Activated naive CD4-positive, alpha-beta T cell treated with anti-CD3 and anti-CD28 coated beads, Interleukin-2, amount 50 U/mL, for 72 hours (primary cell): ENCODE results near the gene CCNY. TPM values are rescaled to one million over a fixed set of nuclear protein-coding genes. Genes with fewer than 3 reads are reported as not detected.
A peak's percentile ranks its signal among the peaks of the same experiment; 100 is the strongest.
"Not testable (repeated sequence)": the region's sequence is repeated elsewhere in the genome, so short reads cannot be mapped to it uniquely, and the experiment has no call there.

Experiments used
- ATAC-seq, 2 donors: fragments of 150-1000 bp; cut with Tn5 transposase; 2 replicates each; pipeline ENCODE4 v1.10.0; 2021; ENCODE audit warnings: mild to moderate bottlenecking in 2 of 2, moderate library complexity in 2 of 2
- DNase-seq, 2 donors: peaks; one replicate each; pipeline ENCODE4 v3.0.0; 2021 to 2022; ENCODE audit warnings: low spot score in 2 of 2
- H3K27ac Mint-ChIP-seq, 2 donors: one replicate each; pipeline ENCODE4 v1.8.0; 2022; ENCODE audit warnings: mild to moderate bottlenecking in 2 of 2, mixed read lengths in 2 of 2
- H3K36me3 Mint-ChIP-seq, 2 donors: one replicate each; pipeline ENCODE4 v1.8.0; 2022; ENCODE audit warnings: mixed read lengths in 2 of 2
- H3K9me3 Mint-ChIP-seq, 2 donors: one replicate each; pipeline ENCODE4 v1.8.0; 2022; ENCODE audit warnings: mixed read lengths in 2 of 2
- total RNA-seq, 2 donors: library from RNA; stranded (reverse); gene quantifications; one replicate each; pipeline ENCODE4 v1.2.3, GENCODE V29; 2022

The CCNY gene
- total RNA-seq, 2 donors from 2014 or later, result 31.4 to 44.2 TPM

GRCh38 chr10:35508647-35509046 is 172.3 kb downstream of the CCNY start:
- H3K9me3 Mint-ChIP-seq, result no peaks in the 10 kb centered on the region
- no peak for ATAC-seq
- H3K27ac Mint-ChIP-seq, result no peak overlapping the region
- H3K36me3 Mint-ChIP-seq, result peaks cover 5% of the 10 kb centered on the region in 2 donors
- DNase-seq, result no peak

- no peak for DNase-seq
- peaks cover 5% of the 10 kb centered on the region in 2 donors for H3K36me3 Mint-ChIP-seq
- H3K27ac Mint-ChIP-seq, result peak overlapping the region in 1 of 2 donors; percentile 7
- H3K9me3 Mint-ChIP-seq, result no peaks in the 10 kb centered on the region
- no peak for ATAC-seq
Measured at GRCh38 chr10:35510891-35511290, 174.6 kb downstream of the CCNY start.

- peaks cover 5% of the 10 kb centered on the region in 2 donors for H3K36me3 Mint-ChIP-seq
- no peaks in the 10 kb centered on the region for H3K9me3 Mint-ChIP-seq
- ATAC-seq (no peak), DNase-seq (no peak)
- peak overlapping the region in 1 of 2 donors; percentile 7 for H3K27ac Mint-ChIP-seq
Measured at GRCh38 chr10:35511647-35512046, 175.3 kb downstream of the CCNY start.

- no peak for DNase-seq
- Mint-ChIP-seq H3K27ac (no peak overlapping the region), H3K36me3 (peaks cover 0 to under 1% of the 10 kb centered on the region in 2 donors), H3K9me3 (no peaks in the 10 kb centered on the region)
- ATAC-seq, result no peak
Measured at GRCh38 chr10:35516102-35516670, 179.9 kb downstream of the CCNY start.

- ATAC-seq, result peak in 1 of 2 donors; percentile 50
- Mint-ChIP-seq H3K27ac (peak overlapping the region in 1 of 2 donors; percentile 55), H3K9me3 (no peaks in the 10 kb centered on the region), H3K36me3 (no peaks in the 10 kb centered on the region)
- no peak for DNase-seq
Measured at GRCh38 chr10:35517431-35518181, 181.3 kb downstream of the CCNY start.

GRCh38 chr10:35518187-35518586 is 181.9 kb downstream of the CCNY start:
- not testable (repeated sequence) for H3K9me3 Mint-ChIP-seq, DNase-seq, ATAC-seq, H3K36me3 Mint-ChIP-seq, H3K27ac Mint-ChIP-seq

GRCh38 chr10:35520996-35521395 is 184.7 kb downstream of the CCNY start:
- ATAC-seq (no peak), DNase-seq (no peak)
- Mint-ChIP-seq H3K36me3 (no peaks in the 10 kb centered on the region), H3K27ac (no peak overlapping the region), H3K9me3 (no peaks in the 10 kb centered on the region)

GRCh38 chr10:35523670-35524225 is 187.4 kb downstream of the CCNY start:
- Mint-ChIP-seq H3K36me3 (no peaks in the 10 kb centered on the region), H3K9me3 (no peaks in the 10 kb centered on the region), H3K27ac (no peak overlapping the region)
- DNase-seq (no peak), ATAC-seq (no peak)

- DNase-seq (no peak), ATAC-seq (no peak)
- no peak overlapping the region for H3K27ac Mint-ChIP-seq
- H3K36me3 Mint-ChIP-seq, result peaks cover 16 to 18% of the 10 kb centered on the region in 2 donors
- no peaks in the 10 kb centered on the region for H3K9me3 Mint-ChIP-seq
Measured at GRCh38 chr10:35526746-35527145, 190.4 kb downstream of the CCNY start.

- H3K36me3 Mint-ChIP-seq, result peaks cover 58 to 63% of the 10 kb centered on the region in 2 donors
- DNase-seq (no peak), ATAC-seq (no peak)
- H3K9me3 Mint-ChIP-seq, result peaks cover 10 to 21% of the 10 kb centered on the region in 2 donors
- H3K27ac Mint-ChIP-seq, result no peak overlapping the region
Measured at GRCh38 chr10:35532141-35532540, 195.8 kb downstream of the CCNY start.

- peaks cover 10 to 29% of the 10 kb centered on the region in 2 donors for H3K9me3 Mint-ChIP-seq
- peak overlapping the region in 1 of 2 donors; percentile 80 for H3K27ac Mint-ChIP-seq
- no peak for DNase-seq
- ATAC-seq, result no peak
- H3K36me3 Mint-ChIP-seq, result peaks cover 63 to 76% of the 10 kb centered on the region in 2 donors
Measured at GRCh38 chr10:35533565-35533964, 197.3 kb downstream of the CCNY start.

- ATAC-seq (no peak), DNase-seq (no peak)
- Mint-ChIP-seq H3K36me3 (peaks cover 61 to 75% of the 10 kb centered on the region in 2 donors), H3K9me3 (peaks cover 10 to 33% of the 10 kb centered on the region in 2 donors), H3K27ac (no peak overlapping the region)
Measured at GRCh38 chr10:35535136-35535535, 198.8 kb downstream of the CCNY start.

GRCh38 chr10:35536789-35537188 is 200.5 kb downstream of the CCNY start:
- Mint-ChIP-seq H3K27ac (no peak overlapping the region), H3K36me3 (peaks cover 55 to 69% of the 10 kb centered on the region in 2 donors), H3K9me3 (peaks cover 10 to 37% of the 10 kb centered on the region in 2 donors)
- no peak for DNase-seq
- ATAC-seq, result no peak

- peak overlapping the region in 1 of 2 donors; percentile 73 for H3K27ac Mint-ChIP-seq
- not testable (repeated sequence) for ATAC-seq, DNase-seq
- peaks cover 10 to 41% of the 10 kb centered on the region in 2 donors for H3K9me3 Mint-ChIP-seq
- H3K36me3 Mint-ChIP-seq, result peaks cover 51 to 67% of the 10 kb centered on the region in 2 donors
Measured at GRCh38 chr10:35537925-35538324, 201.6 kb downstream of the CCNY start.

- DNase-seq (no peak), ATAC-seq (peak in 1 of 2 donors; percentile 20)
- peaks cover 30 to 46% of the 10 kb centered on the region in 2 donors for H3K36me3 Mint-ChIP-seq
- peaks cover 5 to 27% of the 10 kb centered on the region in 2 donors for H3K9me3 Mint-ChIP-seq
- no peak overlapping the region for H3K27ac Mint-ChIP-seq
Measured at GRCh38 chr10:35540296-35541164, 204.2 kb downstream of the CCNY start.

GRCh38 chr10:35541720-35542119 is 205.4 kb downstream of the CCNY start:
- peaks cover 20 to 36% of the 10 kb centered on the region in 2 donors for H3K36me3 Mint-ChIP-seq
- DNase-seq (no peak), ATAC-seq (no peak)
- H3K27ac Mint-ChIP-seq, result peak overlapping the region in 1 of 2 donors; percentile 88
- peaks cover 0 to 20% of the 10 kb centered on the region in 2 donors for H3K9me3 Mint-ChIP-seq
